Smooth muscle cell (in vitro differentiated cells): Measurements from ENCODE around the gene FCMR. TPM values are rescaled to one million over a fixed set of nuclear protein-coding genes. Genes with fewer than 3 reads are reported as not detected.

Experiments
- DNase-seq: peaks from one replicate; lab custom pipeline; 2025; ENCODE audit not compliant: unreplicated experiment; lab: John Stamatoyannopoulos, UW
- H2AFZ ChIP-seq: fragments of 200-600 bp; sonication (generic); 2 replicates; pipeline ENCODE4 v1.6.0; 2016; ENCODE audit warnings: antibody characterized with exemption, low read depth, mild to moderate bottlenecking
- H3F3A ChIP-seq: fragments of 200-600 bp; sonication (generic); 2 replicates; pipeline ENCODE4 v1.6.0; 2017; ENCODE audit warnings: antibody characterized with exemption, low read depth
- H3K27ac ChIP-seq: fragments of 200-600 bp; sonication (generic); 2 replicates; pipeline ENCODE4 v1.5.1; 2016; ENCODE audit warnings: low read depth, mild to moderate bottlenecking
- H3K27me3 ChIP-seq: fragments of 200-600 bp; sonication (generic); 2 replicates; pipeline ENCODE4 v1.6.1; 2016; ENCODE audit warnings: low read depth, mild to moderate bottlenecking
- H3K36me3 ChIP-seq: fragments of 200-600 bp; sonication (generic); 2 replicates; pipeline ENCODE4 v1.5.1; 2016; ENCODE audit warnings: low read depth
- H3K4me1 ChIP-seq: fragments of 200-600 bp; sonication (generic); 2 replicates; pipeline ENCODE4 v1.5.1; 2016; ENCODE audit warnings: low read depth
- H3K4me2 ChIP-seq: fragments of 200-600 bp; sonication (generic); 2 replicates; pipeline ENCODE4 v1.6.0; 2016; ENCODE audit warnings: mild to moderate bottlenecking
- H3K4me3 ChIP-seq: fragments of 200-600 bp; sonication (generic); 2 replicates; pipeline ENCODE4 v1.5.1; 2016; ENCODE audit warnings: mild to moderate bottlenecking
- H3K79me2 ChIP-seq: fragments of 200-600 bp; sonication (generic); 2 replicates; pipeline ENCODE4 v1.6.0; 2016; ENCODE audit warnings: low read depth, mild to moderate bottlenecking
- H3K9ac ChIP-seq: fragments of 200-600 bp; sonication (generic); 2 replicates; pipeline ENCODE4 v1.6.0; 2016; ENCODE audit warnings: low read depth
- H3K9me3 ChIP-seq: fragments of 200-600 bp; sonication (generic); replicated peaks from 2 replicates; pipeline ENCODE4 v1.5.1; 2016; ENCODE audit warnings: low read depth
- H4K20me1 ChIP-seq: fragments of 200-600 bp; sonication (generic); 2 replicates; pipeline ENCODE4 v1.6.0; 2016; ENCODE audit warnings: low read depth
- CTCF ChIP-seq: fragments of 200-600 bp; sonication (generic); IDR thresholded peaks from 2 replicates; pipeline ENCODE4 v1.5.1; 2017; ENCODE audit warnings: borderline replicate concordance, mild to moderate bottlenecking, antibody characterized with exemption; ENCODE audit not compliant: insufficient read depth, poor library complexity, severe bottlenecking
- WGBS: methylation state at CpG from one replicate; pipeline ENCODE4 v1.1.7; 2016; ENCODE audit warnings: low lambda C conversion rate; 5-methylcytosine and 5-hydroxymethylcytosine counted together
- polyA plus RNA-seq: library from polyadenylated mRNA; unstranded; fragments of >200 nt; fragmentation: Nextera tagmentation; extraction: Ambion mirVana; gene quantifications from 2 replicates; pipeline ENCODE4 v1.2.1, GENCODE V29; 2016
- total RNA-seq: library from RNA; depleted of rRNA; stranded (reverse); fragments of >200 nt; gene quantifications from 2 replicates; pipeline ENCODE4 v1.2.3, GENCODE V29; 2014

The FCMR gene
- total and polyA plus RNA-seq, 2 experiments from 2014 or later, result 1.6 TPM; not detected in 1

DNA sequence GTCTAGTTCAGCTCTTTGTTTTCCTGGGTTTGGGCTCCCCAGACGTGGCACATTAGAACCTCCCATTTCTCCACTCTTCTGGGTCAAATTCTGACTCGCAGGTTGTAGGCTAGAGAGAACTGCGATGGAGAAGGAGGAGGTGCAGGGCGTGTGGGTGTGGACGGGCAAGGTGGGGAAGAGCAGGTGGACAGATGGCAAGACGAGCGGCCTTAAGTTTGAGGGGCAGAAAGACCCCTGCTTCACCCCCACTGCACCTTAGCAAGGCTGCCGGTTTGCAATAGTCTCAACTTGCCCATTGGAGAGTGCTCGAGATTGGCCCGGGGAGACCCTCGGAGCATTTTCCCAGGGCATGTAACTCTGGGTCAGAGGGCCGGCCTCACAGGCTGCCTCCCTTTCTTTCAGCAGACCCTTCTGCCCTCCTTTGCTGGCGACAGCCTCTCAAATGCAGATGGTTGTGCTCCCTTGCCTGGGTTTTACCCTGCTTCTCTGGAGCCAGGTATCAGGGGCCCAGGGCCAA, 22.8 kb downstream of the FCMR start:
- H3K36me3 ChIP-seq, result no peaks in the 10 kb centered on the region
- no peak overlapping the region for H3K9ac ChIP-seq
- DNase-seq, result no peak
- H3K9me3 ChIP-seq, result no peaks in the 10 kb centered on the region
- H3K4me3 ChIP-seq, result no peak overlapping the region
- WGBS, result 85% methylated on average over 13 of the region's 13 CpGs
- no peaks in the 10 kb centered on the region for H3K27me3 ChIP-seq
- peak overlapping the region; percentile 61 for H3K27ac ChIP-seq
- no peaks in the 10 kb centered on the region for H4K20me1 ChIP-seq
- no peaks in the 10 kb centered on the region for H3F3A ChIP-seq
- peaks cover 12% of the 10 kb centered on the region for H3K4me1 ChIP-seq
- TF ChIP-seq CTCF, result no peak
- H2AFZ ChIP-seq, result no peak overlapping the region
- peak overlapping the region; percentile 70 for H3K4me2 ChIP-seq
- no peaks in the 10 kb centered on the region for H3K79me2 ChIP-seq

GRCh38 chr1:206898089-206898914, 23.4 kb downstream of the FCMR start:
- no peaks in the 10 kb centered on the region for H4K20me1 ChIP-seq
- no peak overlapping the region for H2AFZ ChIP-seq
- H3K9me3 ChIP-seq, result no peaks in the 10 kb centered on the region
- peak overlapping the region; percentile 61 for H3K27ac ChIP-seq
- no peak for TF ChIP-seq CTCF
- H3K27me3 ChIP-seq, result no peaks in the 10 kb centered on the region
- no peaks in the 10 kb centered on the region for H3K79me2 ChIP-seq
- 64% methylated on average over 10 of the region's 11 CpGs for WGBS
- no peaks in the 10 kb centered on the region for H3K36me3 ChIP-seq
- peaks cover 12% of the 10 kb centered on the region for H3K4me1 ChIP-seq
- no peak for DNase-seq
- H3K9ac ChIP-seq, result no peak overlapping the region
- no peak overlapping the region for H3K4me3 ChIP-seq
- H3K4me2 ChIP-seq, result peak overlapping the region; percentile 70
- H3F3A ChIP-seq, result no peaks in the 10 kb centered on the region

GRCh38 chr1:206897175-206897574, 24.6 kb downstream of the FCMR start, which contains the start of gene IL24:
IL24 (plus strand) TSS chr1:206897443; CDS start chr1:206897833, 390 bp downstream.
- Histone ChIP-seq H3F3A (no peaks in the 10 kb centered on the region), H3K27ac (peak within 1 kb of the TSS; percentile 88), H2AFZ (no peak within 1 kb of the TSS), H3K4me2 (peak within 1 kb of the TSS; percentile 70), H3K9me3 (no peaks in the 10 kb centered on the region), H3K27me3 (no peaks in the 10 kb centered on the region), H3K4me1 (peaks cover 12% of the 10 kb centered on the region), H3K79me2 (no peaks in the 10 kb centered on the region), H4K20me1 (no peaks in the 10 kb centered on the region), H3K4me3 (no peak within 1 kb of the TSS), H3K36me3 (no peaks in the 10 kb centered on the region), H3K9ac (peak within 1 kb of the TSS; percentile 57)
- 68% methylated on average over 4 of the region's 4 CpGs for WGBS
- no peak for DNase-seq
- no peak for TF ChIP-seq CTCF
